Measurements from ENCODE around the gene ERFE.

The ERFE gene

GRCh38 chr2:238155761-238156694, 2.7 kb upstream of the ERFE start:
- DNase-seq (ENCODE audit: extremely low spot score), result no peak
- POLR2A ChIA-PET, result no interaction called here
- TF ChIP-seq CTCF (IDR thresholded peaks at IDR 0.05; ENCODE audit: control extremely low read depth, extremely low read depth, low read depth, missing control alignments), result no peak
- CTCF ChIA-PET, result interaction anchor here (1.8 kb wide), 1 partner anchor 17 kb away, joined by 9 read pairs; the partner anchor contains the start of gene KLHL30

- TF ChIP-seq CTCF (IDR thresholded peaks at IDR 0.05; ENCODE audit: control extremely low read depth, extremely low read depth, low read depth, missing control alignments), result no peak
- ChIA-PET CTCF (no interaction called here), POLR2A (no interaction called here)
Observed at GRCh38 chr2:238157506-238158017, 1.2 kb upstream of the ERFE start.

GRCh38 chr2:238158018-238158508, 707 bp upstream of the ERFE start:
- DNase-seq (ENCODE audit: extremely low spot score), result no peak
- TF ChIP-seq CTCF (IDR thresholded peaks at IDR 0.05; ENCODE audit: control extremely low read depth, extremely low read depth, low read depth, missing control alignments), result no peak
- ChIA-PET POLR2A (no interaction called here), CTCF (no interaction called here)

More at GRCh38 chr2:238157506-238158017, 1.2 kb upstream of the ERFE start:
- no peak for DNase-seq (ENCODE audit: extremely low spot score)

GRCh38 chr2:238159071-238159539, 335 bp downstream of the ERFE start:
- no peak for TF ChIP-seq CTCF (IDR thresholded peaks at IDR 0.05; ENCODE audit: control extremely low read depth, extremely low read depth, low read depth, missing control alignments)
- ChIA-PET POLR2A (no interaction called here), CTCF (interaction anchor here (1.1 kb wide), 1 partner anchor 106 kb away, joined by 3 read pairs; no protein-coding TSS in a partner anchor)
- DNase-seq (ENCODE audit: extremely low spot score), result no peak

GRCh38 chr2:238159661-238160205, 963 bp downstream of the ERFE start:
- no peak for DNase-seq (ENCODE audit: extremely low spot score)
- POLR2A ChIA-PET, result no interaction called here
- TF ChIP-seq CTCF (IDR thresholded peaks at IDR 0.05; ENCODE audit: control extremely low read depth, extremely low read depth, low read depth, missing control alignments), result no peak
- CTCF ChIA-PET, result interaction anchor here (0.7 to 1.1 kb wide), 2 partner anchors 21 to 106 kb away, joined by 3 to 4 read pairs; no protein-coding TSS in a partner anchor
